WERI-Rb-1 (cell line): Measurements from ENCODE around the gene KBTBD3.

Source experiments
- DNase-seq: peaks from one replicate; pipeline ENCODE4 v3.0.0-alpha.2; 2020
- H3K27ac ChIP-seq: fragments of 250-450 bp; sonication (Bioruptor Pico); 2 replicates; pipeline ENCODE4 v1.5.1; 2020; ENCODE audit warnings: mild to moderate bottlenecking, moderate library complexity
- H3K27me3 ChIP-seq: fragments of 250-450 bp; sonication (Bioruptor Pico); 2 replicates; pipeline ENCODE4 v1.5.1; 2021; ENCODE audit warnings: mild to moderate bottlenecking, low read depth, moderate library complexity; ENCODE audit not compliant: insufficient read depth, severe bottlenecking
- H3K36me3 ChIP-seq: fragments of 250-450 bp; sonication (Bioruptor Pico); 2 replicates; pipeline ENCODE4 v1.5.1; 2020; ENCODE audit warnings: mild to moderate bottlenecking, moderate library complexity
- H3K4me3 ChIP-seq: 2 replicates; pipeline ENCODE4 v1.5.1; 2011; ENCODE audit warnings: low read depth, mild to moderate bottlenecking, control low read depth, low read length
- H3K9me3 ChIP-seq: fragments of 250-450 bp; sonication (Bioruptor Pico); 2 replicates; pipeline ENCODE4 v1.5.1; 2021; ENCODE audit warnings: mild to moderate bottlenecking, moderate library complexity; ENCODE audit not compliant: severe bottlenecking
- TF ChIP-seq, protein P1 (sequence below): IDR thresholded peaks from 2 replicates; pipeline ENCODE4 v1.5.1; 2011; ENCODE audit warnings: low read depth, mild to moderate bottlenecking, control low read depth, inconsistent platforms, low read length

The KBTBD3 gene

DNA sequence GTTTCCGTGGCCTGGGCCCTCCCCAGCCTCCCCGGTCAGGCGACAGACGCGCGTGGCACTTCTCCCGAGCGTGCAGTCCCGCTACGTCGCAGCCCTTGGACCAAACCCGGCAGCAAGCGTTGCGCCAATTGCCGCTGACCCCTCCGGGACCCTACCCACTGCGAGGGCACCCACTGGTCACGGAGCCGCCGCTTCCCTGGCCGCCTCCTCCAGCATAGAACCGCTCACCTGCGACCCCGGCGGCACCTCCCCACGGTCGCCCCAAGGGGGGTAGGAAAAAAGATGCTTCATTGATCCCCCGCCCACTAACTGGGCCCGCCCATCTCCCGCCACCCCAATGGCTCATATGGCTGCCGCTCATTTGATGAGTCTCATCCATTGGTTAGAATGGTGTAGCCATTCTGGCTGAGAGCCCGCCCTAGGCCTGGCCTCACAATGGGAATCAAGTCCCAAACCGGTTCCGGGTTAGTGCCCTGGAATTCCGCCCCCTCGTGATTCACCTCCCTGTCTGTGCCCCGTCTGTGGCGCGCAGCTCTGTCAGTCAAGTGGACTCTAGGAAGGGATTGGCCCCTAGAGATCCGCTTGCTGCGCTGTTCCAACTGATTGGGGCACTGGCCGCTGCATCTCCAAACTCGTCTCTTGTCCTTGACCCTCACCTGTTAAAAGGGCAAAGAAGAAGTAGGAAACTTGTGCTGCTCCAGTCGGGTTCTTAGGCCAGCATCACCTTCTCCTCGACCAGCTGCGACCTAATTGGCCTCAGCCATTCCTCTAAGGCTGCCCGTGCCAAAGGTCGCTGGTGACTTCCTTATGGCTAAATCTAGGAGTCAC is 55.0 kb downstream of the KBTBD3 start, which contains the start of gene MSANTD4:
Gene MSANTD4 (minus strand): TSS at position 274 of the 828 bp plus-strand sequence. CDS start 11,323 bp downstream, outside the sequence.
- peak within 1 kb of the TSS; percentile 79 for H3K27ac ChIP-seq
- no peaks in the 10 kb centered on the region for H3K9me3 ChIP-seq
- TF ChIP-seq, protein P1, sequence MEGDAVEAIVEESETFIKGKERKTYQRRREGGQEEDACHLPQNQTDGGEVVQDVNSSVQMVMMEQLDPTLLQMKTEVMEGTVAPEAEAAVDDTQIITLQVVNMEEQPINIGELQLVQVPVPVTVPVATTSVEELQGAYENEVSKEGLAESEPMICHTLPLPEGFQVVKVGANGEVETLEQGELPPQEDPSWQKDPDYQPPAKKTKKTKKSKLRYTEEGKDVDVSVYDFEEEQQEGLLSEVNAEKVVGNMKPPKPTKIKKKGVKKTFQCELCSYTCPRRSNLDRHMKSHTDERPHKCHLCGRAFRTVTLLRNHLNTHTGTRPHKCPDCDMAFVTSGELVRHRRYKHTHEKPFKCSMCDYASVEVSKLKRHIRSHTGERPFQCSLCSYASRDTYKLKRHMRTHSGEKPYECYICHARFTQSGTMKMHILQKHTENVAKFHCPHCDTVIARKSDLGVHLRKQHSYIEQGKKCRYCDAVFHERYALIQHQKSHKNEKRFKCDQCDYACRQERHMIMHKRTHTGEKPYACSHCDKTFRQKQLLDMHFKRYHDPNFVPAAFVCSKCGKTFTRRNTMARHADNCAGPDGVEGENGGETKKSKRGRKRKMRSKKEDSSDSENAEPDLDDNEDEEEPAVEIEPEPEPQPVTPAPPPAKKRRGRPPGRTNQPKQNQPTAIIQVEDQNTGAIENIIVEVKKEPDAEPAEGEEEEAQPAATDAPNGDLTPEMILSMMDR = no peak
- no peaks in the 10 kb centered on the region for H3K27me3 ChIP-seq
- H3K36me3 ChIP-seq = no peaks in the 10 kb centered on the region
- DNase-seq = peak; percentile 99
- H3K4me3 ChIP-seq = peak within 1 kb of the TSS; percentile 82

DNA sequence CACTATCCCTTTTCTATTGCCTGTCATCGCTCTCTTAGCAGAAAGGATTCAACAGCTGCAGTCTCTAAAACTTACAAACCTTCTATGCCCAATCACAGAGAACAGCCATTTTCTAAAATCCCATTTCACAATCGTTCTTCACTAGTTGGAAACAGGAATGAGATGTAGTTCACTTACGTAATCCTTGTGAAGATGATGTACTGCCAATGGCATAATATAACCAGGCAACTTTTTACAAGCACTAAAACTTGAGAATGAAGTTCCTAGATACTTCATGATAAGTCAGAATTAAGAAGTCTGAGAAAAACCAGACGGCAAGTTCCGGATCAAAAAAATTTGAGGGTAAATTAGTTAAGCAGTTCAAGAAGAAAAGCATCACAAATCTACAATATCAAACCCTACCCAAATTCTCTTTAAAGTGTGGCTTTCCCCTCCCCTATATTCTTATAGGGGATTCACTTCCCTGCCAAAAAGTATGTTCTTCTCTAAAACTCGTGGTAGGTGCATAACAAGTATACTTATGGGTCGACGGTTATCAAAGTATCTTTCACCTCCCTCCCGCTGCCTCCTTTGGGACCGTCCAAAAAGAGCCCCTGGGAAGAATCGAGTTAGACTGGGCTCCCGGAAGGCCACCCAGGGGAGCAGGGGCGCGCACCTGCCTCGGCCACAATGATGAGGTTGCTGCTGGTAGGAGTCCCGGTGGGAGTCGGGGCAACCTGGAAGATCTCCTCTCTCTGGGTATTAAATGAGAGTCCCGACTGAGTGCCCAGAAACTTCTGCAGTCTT is 55.8 kb downstream of the KBTBD3 start:
- TF ChIP-seq, protein P1 = no peak
- no peak for DNase-seq
- H3K27ac ChIP-seq = peak overlapping the region; percentile 79

DNA sequence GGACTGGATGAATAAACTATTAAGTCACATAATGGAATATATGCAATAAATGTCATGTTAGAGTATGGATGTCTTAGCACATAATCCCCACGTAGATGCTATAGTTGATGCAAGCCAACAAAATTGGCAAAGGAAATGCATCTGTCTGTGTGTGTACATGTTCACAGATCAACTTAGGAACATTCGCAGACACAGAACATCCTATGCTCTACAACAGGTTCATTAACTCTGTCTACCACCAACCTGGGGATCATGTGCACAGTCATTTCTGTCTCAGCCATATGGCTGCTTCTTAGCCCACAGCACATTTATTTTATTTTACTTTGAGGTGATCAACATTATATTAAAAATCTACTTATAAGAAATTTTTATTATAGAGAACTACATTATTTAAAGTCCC is 60.1 kb downstream of the KBTBD3 start:
- no peak for DNase-seq
- H3K36me3 ChIP-seq = peaks cover 4% of the 10 kb centered on the region
- H3K4me3 ChIP-seq = no peak overlapping the region
- no peaks in the 10 kb centered on the region for H3K9me3 ChIP-seq
- TF ChIP-seq, protein P1 = no peak
- no peak overlapping the region for H3K27ac ChIP-seq
- H3K27me3 ChIP-seq = no peaks in the 10 kb centered on the region

More for the DNA sequence above, 55.8 kb downstream of the KBTBD3 start:
- H3K4me3 ChIP-seq = peak overlapping the region; percentile 82
- no peaks in the 10 kb centered on the region for H3K9me3 ChIP-seq
- no peaks in the 10 kb centered on the region for H3K36me3 ChIP-seq
- no peaks in the 10 kb centered on the region for H3K27me3 ChIP-seq

DNA sequence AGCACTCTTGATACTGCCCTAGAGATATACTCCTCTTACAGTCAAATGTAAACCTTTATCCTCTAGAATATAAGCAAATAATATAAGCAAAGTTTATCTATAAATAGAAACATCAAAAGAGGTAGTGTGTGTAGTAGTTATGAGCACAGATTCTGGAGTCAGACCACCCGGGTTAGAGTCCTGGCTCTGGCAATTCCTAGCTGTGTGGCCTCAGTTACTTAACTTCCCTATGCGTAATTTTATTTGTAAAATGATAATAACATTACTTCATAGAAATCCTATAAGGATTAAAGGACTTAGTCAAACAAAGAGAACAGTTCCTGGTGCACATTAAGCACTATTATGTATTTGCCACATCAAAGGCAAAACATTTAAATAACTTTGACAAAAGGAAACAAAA is 62.1 kb downstream of the KBTBD3 start:
- Histone ChIP-seq H3K27ac (no peak overlapping the region), H3K9me3 (no peaks in the 10 kb centered on the region), H3K27me3 (no peaks in the 10 kb centered on the region), H3K36me3 (peaks cover 13% of the 10 kb centered on the region), H3K4me3 (no peak overlapping the region)
- no peak for DNase-seq
- TF ChIP-seq, protein P1 = no peak

DNA sequence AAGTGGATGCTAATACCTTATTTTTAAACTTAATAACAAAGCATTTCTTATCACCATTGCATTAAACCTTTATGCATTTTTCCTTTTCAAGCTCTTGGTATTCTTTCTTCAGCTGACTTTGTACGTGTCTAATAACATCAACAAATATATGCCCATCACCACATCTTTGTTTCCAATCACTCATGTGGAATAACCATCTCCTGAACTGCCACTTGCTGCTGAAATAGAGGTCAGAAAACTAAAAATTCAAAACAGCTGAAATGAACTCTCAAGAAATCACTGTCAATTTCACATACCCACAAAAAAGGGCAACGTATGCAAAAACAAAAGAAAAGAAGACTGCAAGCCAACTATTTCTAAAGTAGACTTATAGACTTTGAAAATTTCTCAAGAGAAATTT is 62.5 kb downstream of the KBTBD3 start:
- H3K27ac ChIP-seq = no peak overlapping the region
- H3K36me3 ChIP-seq = peaks cover 17% of the 10 kb centered on the region
- H3K4me3 ChIP-seq = no peak overlapping the region
- no peaks in the 10 kb centered on the region for H3K27me3 ChIP-seq
- TF ChIP-seq, protein P1 = no peak
- DNase-seq = no peak
- no peaks in the 10 kb centered on the region for H3K9me3 ChIP-seq
